HG02973 (cell line): Measurements from ENCODE around the gene TAOK3.
"Not testable (repeated sequence)": the region's sequence is repeated elsewhere in the genome, so short reads cannot be mapped to it uniquely, and the experiment has no call there.

Experiments
- ATAC-seq: cut with Tn5 transposase; IDR thresholded peaks from one replicate; pipeline ENCODE4 v1.9.1; 2021; ENCODE audit warnings: moderate library complexity; ENCODE audit not compliant: unreplicated experiment

The TAOK3 gene

DNA sequence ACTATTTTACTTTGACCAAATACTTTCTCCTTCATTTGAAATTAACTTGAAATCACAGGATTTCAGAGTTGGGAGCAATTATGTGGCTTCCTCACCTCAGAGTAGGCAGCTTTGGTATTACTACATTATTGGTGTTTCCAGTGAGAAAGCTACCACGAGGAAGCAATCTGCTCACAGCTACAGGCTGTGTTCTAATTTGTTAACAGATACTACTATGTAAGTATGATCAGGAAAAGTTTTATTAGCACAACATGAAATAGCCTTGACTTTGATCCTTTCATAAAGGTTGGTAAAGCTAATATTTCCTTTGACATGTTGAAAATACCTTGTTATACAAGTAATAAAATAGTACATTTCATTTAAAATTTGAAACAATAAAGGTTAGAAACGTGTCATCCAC lies 30.6 kb downstream of the TAOK3 start:
- no peak for ATAC-seq

DNA sequence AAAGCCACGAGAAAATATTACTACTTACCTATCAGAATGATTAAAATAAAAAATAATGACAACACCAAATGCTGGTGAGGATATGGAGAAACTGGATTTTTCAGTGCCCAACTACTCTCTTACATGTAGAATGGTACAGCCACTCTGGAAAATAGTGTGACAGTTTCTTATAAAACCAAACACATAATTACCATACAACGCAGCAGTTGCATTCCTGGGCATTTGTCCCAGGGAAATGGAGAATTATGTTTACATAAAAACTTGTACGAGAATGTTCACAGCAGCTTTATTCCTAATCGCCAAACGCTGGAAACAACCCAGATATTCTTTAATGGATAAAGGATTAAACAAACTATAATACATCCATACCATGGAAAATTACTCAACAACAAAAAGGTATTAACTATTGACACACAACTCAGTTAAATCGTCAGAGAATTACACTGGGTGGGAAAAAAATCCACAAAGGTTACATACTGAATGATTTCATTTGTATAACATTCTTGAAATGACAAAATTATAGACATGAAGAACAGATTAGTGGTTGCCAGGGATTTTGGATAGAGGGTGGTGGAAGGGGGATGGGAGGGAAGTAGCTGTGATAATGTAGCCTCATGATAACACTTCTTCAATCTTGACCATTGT lies 35.4 kb downstream of the TAOK3 start:
- no peak for ATAC-seq

DNA sequence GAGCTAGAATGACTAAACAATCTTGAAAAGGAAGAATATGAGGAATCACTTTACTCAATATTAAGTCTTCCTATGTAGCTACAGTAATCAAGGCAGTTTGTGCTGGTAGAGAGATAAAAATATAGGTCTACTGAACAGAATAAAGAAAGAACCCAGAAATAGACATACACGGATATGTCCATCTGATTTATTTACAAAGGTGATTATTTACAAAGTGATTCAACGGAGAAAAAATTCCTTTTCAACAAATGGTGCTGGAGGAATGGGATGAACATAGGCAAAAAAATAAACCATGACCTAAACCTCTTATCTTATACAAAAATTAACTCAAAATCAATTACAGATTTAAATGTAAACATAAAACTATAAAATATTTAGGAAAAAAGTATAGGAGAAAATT lies 36.6 kb downstream of the TAOK3 start:
- no peak for ATAC-seq

DNA sequence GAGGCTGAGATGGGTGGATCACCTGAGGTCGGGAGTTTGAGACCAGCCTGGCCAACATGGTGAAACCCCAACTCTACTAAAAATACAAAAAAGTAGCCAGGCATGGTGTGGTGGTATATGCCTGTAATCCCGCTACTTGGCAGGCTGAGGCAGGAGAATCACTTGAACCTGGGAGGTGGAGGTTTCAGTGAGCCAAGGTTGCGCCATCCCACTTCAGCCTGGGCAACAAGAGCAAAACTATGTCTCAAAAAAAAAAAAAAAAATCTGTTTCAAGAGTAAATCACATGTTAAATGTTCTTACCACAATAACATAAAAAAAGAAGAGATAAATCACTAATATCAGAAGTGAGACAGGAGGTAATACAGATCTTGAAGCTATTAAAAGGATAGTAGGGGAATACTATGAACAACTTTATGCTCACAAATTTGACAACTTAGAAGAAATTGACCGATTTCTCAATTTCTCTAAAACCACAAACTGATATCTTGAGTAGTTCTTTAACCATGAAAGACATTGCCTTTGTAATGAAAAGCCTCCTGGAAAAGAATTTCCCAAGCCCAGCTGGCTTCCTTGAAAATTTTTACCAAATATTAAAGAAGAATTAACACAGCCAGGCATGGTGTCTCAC lies 37.7 kb downstream of the TAOK3 start:
- no peak for ATAC-seq

DNA sequence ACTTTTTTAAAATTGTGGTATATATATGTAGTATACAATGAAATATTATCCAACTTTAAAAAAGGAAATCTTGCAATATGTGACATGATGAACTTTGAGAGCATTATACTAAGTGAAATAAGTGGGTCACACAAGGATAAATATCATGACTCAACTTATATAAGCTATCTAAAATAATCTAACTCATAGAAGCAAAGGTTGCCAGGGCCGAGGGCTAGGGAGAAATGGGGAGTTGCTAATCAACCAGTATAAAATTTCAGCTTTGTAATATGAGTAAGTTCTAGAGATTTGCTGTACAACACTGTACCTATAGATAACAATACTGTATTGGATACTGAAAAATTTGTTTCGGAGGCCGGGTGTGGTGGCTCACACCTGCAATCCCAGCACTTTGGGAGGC lies 38.5 kb downstream of the TAOK3 start:
- no peak for ATAC-seq

DNA sequence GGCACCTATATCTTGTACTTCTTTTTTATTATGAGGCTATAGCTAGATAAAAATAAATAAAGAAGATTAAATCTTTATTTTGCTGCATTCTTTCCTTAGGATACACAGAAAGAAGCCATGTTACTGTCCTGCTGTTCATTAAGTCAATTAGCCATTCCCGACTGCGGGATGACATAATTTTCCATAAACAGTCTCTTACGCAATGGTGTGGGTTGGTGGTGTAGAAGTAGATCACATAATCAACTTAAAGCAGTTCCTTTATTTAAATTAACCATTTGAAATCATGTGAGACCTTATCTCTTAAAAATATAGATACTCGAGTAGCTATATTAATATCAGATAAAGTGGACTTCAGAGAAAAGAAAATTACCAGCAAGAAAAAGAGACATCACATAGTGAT lies 40.2 kb downstream of the TAOK3 start:
- no peak for ATAC-seq

DNA sequence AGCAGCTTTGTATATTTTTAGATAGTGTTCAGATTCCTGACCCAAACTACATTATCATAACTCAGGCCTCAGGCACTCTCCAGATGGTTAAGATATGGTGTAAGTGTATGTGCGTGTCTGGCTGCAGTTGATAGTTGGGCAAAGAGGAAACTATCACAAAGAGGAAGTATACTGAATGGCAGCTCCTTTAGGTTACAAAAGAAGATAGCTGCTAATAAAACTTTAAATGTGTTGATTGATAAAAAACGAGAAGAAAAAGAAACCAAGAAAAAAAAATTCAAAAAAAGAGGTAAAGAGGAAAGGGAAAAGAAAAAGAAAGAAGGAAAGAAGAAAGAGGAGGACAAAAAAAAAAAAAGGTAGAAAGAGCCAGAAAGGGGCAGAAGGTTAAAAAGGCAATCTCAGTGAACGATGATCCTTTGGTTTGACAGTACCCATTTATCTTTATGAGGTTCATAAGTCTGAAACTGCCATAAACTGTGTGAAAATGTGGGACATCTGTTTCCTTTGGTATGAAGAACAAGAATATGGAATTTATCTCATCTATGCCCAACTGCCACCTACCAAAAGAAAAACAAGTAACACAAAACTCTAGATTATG lies 42.2 kb downstream of the TAOK3 start:
- peak; percentile 60 for ATAC-seq

DNA sequence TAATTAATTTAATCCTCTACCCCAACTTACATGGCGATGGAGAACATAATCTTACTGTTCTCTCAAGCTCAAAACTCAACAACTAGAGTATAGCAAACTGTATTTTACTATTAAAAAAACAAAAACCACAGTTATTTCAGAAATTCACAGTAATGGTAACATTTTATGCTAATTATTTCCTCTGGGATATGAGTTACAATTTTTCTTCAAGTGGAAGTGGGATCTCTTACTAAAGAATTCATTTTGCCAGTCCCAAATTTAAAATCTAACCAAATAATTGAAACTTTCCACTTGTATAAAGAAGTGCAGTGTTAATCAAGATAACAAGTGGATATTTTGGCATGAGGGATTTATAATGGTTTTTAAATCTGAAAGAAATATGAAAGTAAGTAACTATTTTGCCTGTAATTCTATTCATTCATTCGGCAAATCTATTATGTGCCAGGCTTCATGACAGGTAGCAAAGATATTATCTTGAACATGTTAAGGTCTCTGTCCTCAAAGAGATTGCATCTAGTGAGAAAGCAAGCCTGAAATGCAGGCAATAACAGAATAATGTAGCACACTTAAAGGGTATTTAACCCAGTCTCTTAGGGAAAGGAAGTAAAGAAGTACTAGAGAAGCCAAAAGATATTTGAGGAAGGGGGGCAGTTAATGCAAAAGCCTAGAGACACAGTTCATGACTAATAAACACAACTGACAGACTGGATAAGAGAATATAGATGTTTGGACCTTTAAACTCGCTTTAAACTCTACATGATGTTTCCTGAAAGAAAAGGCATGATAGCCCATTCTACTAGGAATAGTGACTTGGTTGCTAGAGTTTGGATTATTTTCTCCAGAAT lies 44.0 kb downstream of the TAOK3 start:
- ATAC-seq: no peak

DNA sequence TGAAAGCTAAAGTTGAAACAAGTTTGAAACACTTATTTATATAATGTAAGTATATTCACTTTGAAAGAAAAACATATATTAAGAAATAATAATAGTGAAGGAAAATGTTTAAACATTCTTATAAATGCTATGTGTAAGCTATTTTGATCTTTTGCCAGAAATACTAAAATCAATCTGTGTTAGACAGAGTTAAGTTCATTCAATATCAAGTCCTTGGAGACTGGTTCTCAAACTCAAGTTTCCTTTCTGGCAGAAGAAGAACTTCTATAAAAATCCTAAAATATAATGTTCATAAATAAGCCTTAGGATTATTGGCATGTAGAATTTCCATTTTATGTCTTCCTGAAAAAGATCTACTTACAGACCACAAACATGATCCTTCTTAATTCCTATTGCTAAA lies 45.3 kb downstream of the TAOK3 start:
- no peak for ATAC-seq

DNA sequence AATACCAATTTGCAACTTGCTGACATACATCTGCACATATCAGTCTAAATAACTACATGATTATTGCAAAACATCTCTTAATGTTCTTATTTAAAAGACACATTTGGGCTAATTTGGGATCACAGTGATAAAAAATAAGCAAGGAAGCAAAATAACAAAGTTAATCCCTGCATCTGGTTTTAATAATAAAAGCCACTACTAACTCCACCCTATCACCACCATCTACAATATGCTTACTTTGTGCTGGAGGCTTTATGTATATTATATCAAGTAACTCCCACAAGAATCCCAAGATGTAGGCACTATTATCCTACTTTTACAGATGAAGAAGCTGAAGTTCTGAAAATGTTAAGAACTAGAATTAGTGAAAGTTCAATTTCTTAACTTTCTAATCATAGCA lies 45.7 kb downstream of the TAOK3 start:
- no peak for ATAC-seq

DNA sequence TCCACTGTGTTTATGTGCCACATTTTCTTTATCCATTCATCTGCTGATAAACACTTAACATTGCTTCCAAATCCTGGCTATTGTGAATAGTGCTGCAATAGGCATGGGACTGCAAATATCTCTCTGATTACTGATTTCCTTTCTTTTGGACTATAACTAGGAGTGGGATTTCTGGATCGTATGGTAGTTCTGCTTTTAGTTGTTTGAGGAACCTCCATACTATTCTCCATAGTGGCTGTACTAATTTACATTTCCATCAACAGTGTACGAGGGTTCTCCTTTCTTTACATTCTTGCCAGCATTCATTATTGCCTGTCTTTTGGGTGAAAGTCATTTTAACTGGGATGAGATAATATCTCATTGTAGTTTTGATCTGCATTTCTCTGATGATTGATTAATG lies 47.6 kb downstream of the TAOK3 start:
- no peak for ATAC-seq

DNA sequence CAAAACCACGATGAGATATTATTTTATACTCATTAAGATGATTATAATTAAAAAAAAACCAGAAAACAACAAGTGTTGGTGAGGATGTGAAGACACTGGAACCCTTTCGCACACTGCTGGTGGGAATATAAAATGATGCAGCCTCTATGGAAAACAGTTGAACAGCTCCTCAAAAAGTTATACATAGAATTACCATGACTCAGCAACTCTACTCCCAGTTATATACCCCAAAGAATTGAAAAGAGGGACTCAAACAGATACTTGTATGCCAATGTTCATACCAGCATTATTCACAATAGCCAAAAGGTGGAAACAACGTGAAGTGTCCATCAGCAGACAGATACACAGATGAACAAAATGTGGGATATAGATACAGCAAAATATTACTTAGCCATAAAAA lies 53.1 kb downstream of the TAOK3 start:
- no peak for ATAC-seq

DNA sequence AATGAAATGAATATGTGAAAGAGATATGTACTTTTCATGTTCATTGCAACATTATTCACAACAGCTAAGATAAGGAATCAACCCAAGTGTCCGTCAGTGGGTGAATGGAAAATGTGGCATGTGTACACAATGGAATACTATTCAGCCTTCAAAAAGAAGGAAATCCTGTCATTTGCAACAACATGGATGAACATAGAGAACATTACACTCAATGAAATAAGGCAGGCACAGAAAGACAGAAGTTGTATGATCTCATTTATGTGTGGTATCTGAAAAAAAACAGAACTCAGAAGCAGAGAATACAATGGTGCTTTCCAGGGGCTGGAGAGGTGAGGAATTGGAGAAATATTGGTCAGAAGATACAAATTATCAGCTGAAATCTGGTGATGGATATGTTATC lies 54.0 kb downstream of the TAOK3 start:
- ATAC-seq: no peak

DNA sequence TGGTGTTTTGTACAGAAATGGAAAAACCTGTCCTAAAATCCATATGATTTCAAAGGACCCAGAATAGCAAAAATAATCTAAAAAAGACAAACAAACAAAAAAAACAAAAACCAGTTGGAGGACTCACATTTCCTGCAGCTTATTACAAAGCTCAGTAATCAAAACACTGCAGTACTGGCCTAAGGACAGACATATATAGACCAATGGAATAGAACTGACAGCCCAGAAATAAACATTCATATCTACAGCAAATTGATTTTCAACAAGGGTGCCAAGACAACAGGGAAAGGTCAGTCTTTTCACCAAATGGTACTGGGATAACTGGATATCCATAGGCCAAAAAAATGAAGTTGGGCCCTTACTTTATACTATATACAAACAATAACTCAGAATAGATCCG lies 55.0 kb downstream of the TAOK3 start:
- no peak for ATAC-seq

DNA sequence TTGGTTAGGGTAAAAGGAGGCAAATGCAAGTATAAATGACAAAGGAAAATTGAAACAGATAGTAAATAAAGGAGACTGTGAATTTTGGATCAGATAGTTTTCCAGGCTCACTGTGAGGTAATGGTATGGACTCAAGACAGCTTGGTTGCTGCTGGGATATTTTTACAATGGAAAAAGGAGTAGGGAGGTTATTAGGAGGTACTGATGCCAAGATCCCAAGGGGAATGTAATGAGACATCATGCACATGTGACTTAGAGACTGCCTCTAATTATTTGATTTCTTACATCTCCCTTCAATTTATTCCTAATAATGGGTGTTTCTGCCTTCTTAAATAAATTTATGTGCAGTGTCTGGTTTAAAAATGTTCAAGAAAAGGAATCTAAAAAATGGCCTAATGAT lies 56.9 kb downstream of the TAOK3 start:
- no peak for ATAC-seq

DNA sequence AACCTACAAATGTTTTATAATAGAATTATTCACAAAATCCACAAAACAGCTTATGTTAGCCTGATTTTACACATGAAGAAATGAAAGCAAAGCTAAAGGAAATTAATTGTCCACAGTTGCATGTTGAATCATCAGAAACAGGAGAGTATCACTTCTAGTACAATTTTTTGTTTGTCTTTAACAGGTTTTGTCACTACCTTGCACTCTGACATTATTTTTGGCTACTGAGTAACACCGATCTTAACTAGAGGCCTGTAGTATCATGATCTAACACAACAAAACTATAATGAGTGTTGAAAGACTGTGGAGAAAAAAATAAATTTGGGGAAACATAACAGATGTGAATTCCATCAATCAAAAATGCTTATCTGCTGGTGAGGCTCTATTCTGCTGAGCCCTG lies 60.1 kb downstream of the TAOK3 start:
- ATAC-seq: peak; percentile 78

DNA sequence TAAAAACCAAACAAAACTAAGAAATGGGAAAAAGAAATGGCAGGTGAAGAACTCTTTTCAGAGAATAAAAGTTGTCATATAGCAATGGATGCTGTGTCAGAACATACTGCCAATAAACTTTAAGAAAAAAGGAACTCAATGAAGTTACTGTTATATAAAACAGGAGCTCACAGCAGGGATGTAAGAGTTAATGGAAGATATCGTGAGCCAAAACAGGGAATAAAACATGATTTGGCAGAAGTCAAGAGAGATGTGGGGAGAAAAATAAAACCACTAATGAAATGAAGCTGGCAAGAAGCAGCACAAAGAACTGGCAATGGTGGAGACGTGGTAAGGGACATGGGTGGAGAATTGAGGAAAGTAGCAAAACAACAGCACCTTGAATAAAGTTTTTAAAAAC lies 61.0 kb downstream of the TAOK3 start:
- ATAC-seq: no peak

DNA sequence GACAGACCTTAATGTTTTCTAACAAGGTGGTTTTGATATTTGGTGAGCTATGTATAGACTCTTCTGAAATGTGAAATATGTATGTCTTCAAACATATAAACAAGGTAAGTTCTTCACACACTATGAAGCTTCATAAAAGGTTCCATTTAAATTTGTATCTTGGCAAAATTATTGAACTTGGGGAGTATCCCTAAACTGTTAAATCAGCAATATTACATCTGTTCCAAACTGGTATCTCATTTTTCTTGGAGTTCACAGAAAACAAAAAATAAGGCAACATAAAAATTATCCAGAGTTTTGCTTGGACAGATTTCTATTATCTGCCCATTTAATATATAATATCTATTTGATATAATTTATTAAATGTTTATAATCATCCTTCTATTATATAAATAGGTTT lies 62.4 kb downstream of the TAOK3 start:
- ATAC-seq: no peak

DNA sequence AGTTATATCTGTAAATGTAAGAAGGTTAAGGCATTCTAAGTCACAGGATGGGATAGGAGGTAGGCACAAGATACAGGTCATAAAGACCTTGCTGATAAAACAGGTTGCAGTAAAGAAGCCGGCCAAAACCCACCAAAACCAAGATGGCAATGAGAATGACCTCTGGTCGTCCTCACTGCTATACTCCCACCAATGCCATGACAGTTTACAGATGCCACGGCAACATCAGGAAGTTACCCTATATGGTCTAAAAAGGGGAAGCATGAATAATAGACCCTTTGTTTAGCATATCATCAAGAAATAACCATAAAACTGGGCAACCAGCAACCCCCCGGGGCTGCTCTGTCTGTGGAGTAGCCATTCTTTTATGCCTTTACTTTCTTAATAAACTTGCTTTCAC lies 64.7 kb downstream of the TAOK3 start:
- not testable (repeated sequence) for ATAC-seq

DNA sequence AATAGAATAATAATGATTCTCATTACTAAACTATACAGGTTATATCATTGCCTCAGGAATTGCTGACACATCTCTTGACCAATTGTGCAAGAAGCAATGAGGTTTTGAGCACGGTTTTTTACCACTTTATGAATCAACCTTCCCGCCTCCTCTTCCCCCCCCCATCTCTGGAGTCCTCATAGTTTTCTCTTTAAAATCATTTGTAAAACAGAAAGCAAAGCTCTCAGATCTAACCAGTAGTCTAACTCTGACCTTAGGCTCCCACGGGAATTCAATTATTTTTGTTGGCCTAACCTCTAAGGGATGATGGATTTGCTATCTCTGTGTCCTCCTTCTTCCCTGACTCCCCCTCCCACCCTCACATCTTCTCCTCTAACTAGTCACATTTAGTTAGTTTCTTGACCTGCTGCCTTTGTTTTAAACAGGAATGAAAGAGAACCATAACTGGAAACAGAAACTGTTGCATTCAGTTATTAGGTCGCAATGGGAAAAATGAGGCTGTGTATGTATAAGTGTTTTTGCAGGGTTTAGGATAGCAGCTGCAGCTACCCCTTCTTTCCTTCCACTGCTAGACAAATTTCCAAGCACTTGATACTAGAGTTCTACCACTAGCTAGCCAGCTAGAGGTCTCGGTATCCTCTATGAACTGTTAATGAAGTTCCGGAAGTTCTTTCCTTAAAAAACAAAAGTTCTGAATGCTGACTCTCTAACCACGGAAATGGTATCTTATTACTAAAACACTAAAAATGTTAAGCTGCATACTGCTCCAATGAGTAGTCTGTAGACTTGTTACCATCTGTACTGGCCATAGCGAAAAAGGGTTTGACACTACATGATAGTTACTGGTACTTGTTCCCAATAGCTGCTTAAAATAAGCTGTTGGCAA lies 65.4 kb downstream of the TAOK3 start:
- ATAC-seq: peak; percentile 61

DNA sequence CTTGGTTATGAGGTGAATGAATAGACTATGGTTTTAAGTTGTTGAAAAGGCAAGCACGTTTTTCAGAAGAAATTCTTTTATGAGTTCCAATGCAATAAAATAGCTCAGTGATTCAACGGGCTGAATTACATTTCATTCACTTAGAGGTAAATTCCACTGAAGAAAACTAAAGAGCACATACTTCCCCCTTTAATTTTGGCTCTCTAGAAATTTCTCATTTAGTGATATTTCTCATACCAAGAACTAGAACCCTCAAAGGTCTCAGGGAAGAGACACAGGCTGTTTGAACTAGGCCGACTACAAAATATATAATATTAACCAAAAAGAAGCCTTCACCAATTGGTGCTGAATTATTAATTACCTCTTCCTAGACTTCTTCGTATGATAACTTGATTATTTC lies 68.6 kb downstream of the TAOK3 start:
- ATAC-seq: no peak
